ENCODE data around the gene TNIK. TPM values are rescaled to one million over a fixed set of nuclear protein-coding genes. Genes with fewer than 3 reads are reported as not detected.

The TNIK gene
- polyA plus RNA-seq, 1 of the 3 experiments (the other 2 are of a cell fraction) = 19.4 TPM

DNA sequence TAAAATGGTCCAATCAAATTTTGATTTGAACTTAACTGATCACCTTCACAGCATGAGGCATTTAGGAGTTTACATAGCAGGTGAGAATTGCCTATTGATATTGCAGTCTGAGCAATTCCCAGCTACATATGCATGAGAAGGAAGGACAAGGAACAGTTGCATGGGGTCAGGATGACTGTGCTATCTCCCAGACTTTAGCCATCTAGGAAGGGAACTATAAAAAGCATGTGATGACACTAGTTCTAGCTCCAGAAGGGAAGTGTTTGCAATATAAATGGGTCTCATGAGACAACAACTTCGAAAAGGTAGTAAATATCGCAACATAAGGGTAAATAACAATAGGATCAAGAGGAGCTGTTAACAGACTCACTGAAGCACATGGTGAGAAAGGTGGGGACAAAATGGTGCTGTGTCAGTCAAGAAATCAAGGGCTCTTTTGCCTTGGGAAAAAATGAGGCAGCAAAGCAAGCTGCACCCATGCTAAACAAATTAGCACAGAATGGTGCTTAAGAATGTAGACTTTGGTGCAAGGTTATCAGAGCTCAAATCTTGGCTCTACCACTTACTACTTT lies 343.3 kb downstream of the TNIK start:
- Histone ChIP-seq H2AFZ (ENCODE audit: low read depth) (no peak overlapping the region), H3K79me2 (ENCODE audit: insufficient read depth) (no peaks in the 10 kb centered on the region), H3K27me3 (ENCODE audit: insufficient read depth) (no peaks in the 10 kb centered on the region), H3K4me2 (no peak overlapping the region), H3K4me3 (ENCODE audit: low read depth in 2 of 2, low read length in 1 of 2) (no peak overlapping the region), H3K9me2 (no peaks in the 10 kb centered on the region), H3K36me3 (replicated peaks in 1 of 2; ENCODE audit: control insufficient read depth in 1 of 2, insufficient read depth in 2 of 2, low read length in 1 of 2) (peaks cover 16 to 43% of the 10 kb centered on the region in 2 experiments), H3K9me3 (no peaks in the 10 kb centered on the region), H3F3A (replicated peaks; ENCODE audit: insufficient read depth) (peaks cover 5% of the 10 kb centered on the region), H3K9ac (no peak overlapping the region), H3K27ac (ENCODE audit: low read depth in 2 of 2, low read length in 1 of 2) (no peak overlapping the region; a peak in 1 of 4 replicates), H3K4me1 (ENCODE audit: control insufficient read depth in 1 of 2, insufficient read depth in 2 of 2, low read depth in 1 of 2, low read length in 1 of 2) (0 out of 4 replicates have a peak, but pooled peaks cover 0 to 5% of the 10 kb centered on the region in 2 experiments), H4K20me1 (ENCODE audit: insufficient read depth) (no peaks in the 10 kb centered on the region)
- WGBS (ENCODE audit: low lambda C conversion rate) = 98% methylated on average over 2 of the region's 2 CpGs
- CTCF ChIA-PET = no interaction called here
- POLR2A ChIA-PET = no interaction called here
- TF ChIP-seq SIN3A (IDR thresholded peaks at IDR 0.05; ENCODE audit: borderline replicate concordance, low read depth, low read length) (no peak), RXRA (IDR thresholded peaks at IDR 0.05; ENCODE audit: borderline replicate concordance, low read depth) (no peak), FOSL2 (IDR thresholded peaks at IDR 0.05; ENCODE audit: borderline replicate concordance, low read depth) (no peak), POLR2AphosphoS5 (IDR thresholded peaks at IDR 0.05; ENCODE audit: low read depth, low read length) (no peak), RFX5 (IDR thresholded peaks at IDR 0.05; ENCODE audit: low read length) (no peak), NFIC (IDR thresholded peaks at IDR 0.05; ENCODE audit: borderline replicate concordance) (no peak), FOXJ3 (CRISPR knock-in tag; IDR thresholded peaks at IDR 0.05) (no peak), JUND (IDR thresholded peaks at IDR 0.05) (no peak), SMC3 (IDR thresholded peaks at IDR 0.05; ENCODE audit: low read depth, low read length) (no peak)
- TF ChIP-seq, protein P1, sequence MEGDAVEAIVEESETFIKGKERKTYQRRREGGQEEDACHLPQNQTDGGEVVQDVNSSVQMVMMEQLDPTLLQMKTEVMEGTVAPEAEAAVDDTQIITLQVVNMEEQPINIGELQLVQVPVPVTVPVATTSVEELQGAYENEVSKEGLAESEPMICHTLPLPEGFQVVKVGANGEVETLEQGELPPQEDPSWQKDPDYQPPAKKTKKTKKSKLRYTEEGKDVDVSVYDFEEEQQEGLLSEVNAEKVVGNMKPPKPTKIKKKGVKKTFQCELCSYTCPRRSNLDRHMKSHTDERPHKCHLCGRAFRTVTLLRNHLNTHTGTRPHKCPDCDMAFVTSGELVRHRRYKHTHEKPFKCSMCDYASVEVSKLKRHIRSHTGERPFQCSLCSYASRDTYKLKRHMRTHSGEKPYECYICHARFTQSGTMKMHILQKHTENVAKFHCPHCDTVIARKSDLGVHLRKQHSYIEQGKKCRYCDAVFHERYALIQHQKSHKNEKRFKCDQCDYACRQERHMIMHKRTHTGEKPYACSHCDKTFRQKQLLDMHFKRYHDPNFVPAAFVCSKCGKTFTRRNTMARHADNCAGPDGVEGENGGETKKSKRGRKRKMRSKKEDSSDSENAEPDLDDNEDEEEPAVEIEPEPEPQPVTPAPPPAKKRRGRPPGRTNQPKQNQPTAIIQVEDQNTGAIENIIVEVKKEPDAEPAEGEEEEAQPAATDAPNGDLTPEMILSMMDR (IDR thresholded peaks at IDR 0.05) = no peak
- TF ChIP-seq, protein P2, sequence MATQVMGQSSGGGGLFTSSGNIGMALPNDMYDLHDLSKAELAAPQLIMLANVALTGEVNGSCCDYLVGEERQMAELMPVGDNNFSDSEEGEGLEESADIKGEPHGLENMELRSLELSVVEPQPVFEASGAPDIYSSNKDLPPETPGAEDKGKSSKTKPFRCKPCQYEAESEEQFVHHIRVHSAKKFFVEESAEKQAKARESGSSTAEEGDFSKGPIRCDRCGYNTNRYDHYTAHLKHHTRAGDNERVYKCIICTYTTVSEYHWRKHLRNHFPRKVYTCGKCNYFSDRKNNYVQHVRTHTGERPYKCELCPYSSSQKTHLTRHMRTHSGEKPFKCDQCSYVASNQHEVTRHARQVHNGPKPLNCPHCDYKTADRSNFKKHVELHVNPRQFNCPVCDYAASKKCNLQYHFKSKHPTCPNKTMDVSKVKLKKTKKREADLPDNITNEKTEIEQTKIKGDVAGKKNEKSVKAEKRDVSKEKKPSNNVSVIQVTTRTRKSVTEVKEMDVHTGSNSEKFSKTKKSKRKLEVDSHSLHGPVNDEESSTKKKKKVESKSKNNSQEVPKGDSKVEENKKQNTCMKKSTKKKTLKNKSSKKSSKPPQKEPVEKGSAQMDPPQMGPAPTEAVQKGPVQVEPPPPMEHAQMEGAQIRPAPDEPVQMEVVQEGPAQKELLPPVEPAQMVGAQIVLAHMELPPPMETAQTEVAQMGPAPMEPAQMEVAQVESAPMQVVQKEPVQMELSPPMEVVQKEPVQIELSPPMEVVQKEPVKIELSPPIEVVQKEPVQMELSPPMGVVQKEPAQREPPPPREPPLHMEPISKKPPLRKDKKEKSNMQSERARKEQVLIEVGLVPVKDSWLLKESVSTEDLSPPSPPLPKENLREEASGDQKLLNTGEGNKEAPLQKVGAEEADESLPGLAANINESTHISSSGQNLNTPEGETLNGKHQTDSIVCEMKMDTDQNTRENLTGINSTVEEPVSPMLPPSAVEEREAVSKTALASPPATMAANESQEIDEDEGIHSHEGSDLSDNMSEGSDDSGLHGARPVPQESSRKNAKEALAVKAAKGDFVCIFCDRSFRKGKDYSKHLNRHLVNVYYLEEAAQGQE (IDR thresholded peaks at IDR 0.05; ENCODE audit: low read depth, low read length) = no peak
- TF ChIP-seq, protein P3, sequence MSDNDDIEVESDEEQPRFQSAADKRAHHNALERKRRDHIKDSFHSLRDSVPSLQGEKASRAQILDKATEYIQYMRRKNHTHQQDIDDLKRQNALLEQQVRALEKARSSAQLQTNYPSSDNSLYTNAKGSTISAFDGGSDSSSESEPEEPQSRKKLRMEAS (IDR thresholded peaks at IDR 0.05; ENCODE audit: low read depth) = no peak
- TF ChIP-seq, protein P4, sequence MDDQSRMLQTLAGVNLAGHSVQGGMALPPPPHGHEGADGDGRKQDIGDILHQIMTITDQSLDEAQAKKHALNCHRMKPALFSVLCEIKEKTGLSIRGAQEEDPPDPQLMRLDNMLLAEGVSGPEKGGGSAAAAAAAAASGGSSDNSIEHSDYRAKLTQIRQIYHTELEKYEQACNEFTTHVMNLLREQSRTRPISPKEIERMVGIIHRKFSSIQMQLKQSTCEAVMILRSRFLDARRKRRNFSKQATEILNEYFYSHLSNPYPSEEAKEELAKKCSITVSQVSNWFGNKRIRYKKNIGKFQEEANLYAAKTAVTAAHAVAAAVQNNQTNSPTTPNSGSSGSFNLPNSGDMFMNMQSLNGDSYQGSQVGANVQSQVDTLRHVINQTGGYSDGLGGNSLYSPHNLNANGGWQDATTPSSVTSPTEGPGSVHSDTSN (IDR thresholded peaks at IDR 0.05) = no peak
- DNase-seq = no peak
